C4-2B (cell line): ENCODE data around the gene MASP2.

Experiments used
- ZFX ChIP-seq: fragments of 450-650 bp; IDR thresholded peaks from 2 replicates; pipeline ENCODE4 v1.6.1; 2017
- TF ChIP-seq, protein P1 (sequence below): fragments of 450-650 bp; conservative IDR thresholded peaks from 2 replicates; pipeline ENCODE4 v1.5.1; 2017; ENCODE audit warnings: mild to moderate bottlenecking

DNA sequence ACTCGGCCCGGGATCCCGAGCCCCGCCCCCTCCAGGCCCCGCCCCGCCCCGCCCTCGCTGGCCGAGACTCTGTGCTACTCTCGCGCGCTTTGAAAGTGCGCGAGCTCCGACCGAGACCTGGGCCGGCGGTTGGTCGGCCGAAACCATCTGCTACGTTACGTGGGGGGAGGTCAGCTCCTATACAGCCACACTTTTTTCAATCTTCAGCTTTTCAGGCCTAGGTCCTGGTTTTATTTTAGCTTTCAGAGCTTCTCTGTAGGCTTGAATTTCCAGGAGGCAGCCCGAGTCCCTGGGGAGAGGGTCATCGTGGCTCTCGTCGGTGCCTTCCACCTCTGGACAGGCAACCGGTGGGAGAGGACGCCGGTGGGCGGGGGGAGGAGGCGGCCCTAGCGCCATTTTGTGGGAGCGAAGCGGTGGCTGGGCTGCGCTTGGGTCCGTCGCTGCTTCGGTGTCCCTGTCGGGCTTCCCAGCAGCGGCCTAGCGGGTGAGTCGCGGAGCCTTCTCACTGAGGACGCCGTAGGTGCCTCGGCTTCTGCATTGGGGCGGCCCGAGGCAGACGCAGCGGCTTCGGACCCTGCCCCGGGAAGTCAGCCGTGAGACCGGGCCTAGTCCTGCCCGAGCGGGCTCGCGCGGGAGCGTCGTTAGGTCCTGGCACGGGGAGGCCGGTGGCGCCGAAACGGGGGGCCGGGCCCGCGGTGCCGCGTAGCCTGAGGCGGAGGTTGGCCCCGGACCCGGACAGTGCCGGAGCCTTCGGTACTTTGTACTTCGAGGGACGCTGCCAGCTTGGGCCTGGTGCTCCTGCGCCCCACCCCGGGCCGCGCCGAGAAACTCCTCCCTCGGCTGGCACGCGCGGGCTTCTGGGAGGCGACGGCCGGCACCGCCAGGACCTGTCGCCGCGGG lies 34.5 kb downstream of the MASP2 start, which contains the start of gene TARDBP:
- TF ChIP-seq, protein P1, sequence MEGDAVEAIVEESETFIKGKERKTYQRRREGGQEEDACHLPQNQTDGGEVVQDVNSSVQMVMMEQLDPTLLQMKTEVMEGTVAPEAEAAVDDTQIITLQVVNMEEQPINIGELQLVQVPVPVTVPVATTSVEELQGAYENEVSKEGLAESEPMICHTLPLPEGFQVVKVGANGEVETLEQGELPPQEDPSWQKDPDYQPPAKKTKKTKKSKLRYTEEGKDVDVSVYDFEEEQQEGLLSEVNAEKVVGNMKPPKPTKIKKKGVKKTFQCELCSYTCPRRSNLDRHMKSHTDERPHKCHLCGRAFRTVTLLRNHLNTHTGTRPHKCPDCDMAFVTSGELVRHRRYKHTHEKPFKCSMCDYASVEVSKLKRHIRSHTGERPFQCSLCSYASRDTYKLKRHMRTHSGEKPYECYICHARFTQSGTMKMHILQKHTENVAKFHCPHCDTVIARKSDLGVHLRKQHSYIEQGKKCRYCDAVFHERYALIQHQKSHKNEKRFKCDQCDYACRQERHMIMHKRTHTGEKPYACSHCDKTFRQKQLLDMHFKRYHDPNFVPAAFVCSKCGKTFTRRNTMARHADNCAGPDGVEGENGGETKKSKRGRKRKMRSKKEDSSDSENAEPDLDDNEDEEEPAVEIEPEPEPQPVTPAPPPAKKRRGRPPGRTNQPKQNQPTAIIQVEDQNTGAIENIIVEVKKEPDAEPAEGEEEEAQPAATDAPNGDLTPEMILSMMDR = no peak
- TF ChIP-seq ZFX = peak; percentile 100
